Astrocyte (in vitro differentiated cells and primary cell): ENCODE measurements around the gene DNALI1.
"Not testable (repeated sequence)": the region's sequence is repeated elsewhere in the genome, so short reads cannot be mapped to it uniquely, and the experiment has no call there.

Experiments
- CTCF ChIP-seq: IDR thresholded peaks from 2 replicates; pipeline ENCODE4 v1.5.1; 2011; ENCODE audit warnings: low read depth, mild to moderate bottlenecking, inconsistent platforms, low read length, moderate library complexity; ENCODE audit not compliant: insufficient read depth
- EZH2 ChIP-seq: IDR thresholded peaks from 2 replicates; pipeline ENCODE4 v1.6.1; 2012; ENCODE audit warnings: mild to moderate bottlenecking, low read length, inconsistent platforms; ENCODE audit not compliant: insufficient read depth

DNA sequence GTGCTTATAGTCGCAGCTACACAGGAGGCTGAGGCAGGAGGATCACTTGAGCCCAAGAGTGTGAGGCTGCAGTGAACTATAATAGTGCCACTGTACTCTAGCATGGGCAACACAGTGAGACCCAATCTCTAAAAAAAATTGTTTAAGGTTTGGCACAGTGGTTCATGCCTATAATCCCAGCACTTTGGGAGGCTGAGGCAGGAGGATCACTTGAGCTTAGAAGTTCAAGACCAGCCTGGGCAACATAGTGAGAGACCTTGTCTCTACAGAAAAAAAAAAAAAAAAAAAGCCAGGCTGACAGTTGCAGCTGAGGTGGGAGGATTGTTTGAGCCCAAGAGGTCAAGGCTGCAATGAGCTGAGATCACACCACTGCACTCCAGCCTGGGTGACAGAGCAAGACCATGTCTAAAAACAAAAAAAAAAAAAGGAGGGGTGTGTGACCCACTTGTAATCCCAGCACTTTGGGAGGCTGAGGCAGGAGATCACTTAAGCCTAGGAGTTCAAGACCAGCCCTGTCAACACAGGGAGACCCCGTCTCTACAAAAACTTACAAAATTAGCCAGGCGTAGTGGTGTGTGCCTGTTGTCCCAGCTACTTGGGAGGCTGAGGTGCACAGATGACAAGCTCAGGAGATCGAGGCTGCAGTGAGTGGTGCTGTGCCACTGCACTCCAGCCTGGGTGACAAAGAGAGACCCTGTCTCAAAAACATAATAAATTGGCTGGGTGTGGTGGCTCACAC is 24.2 kb upstream of the DNALI1 start:
- TF ChIP-seq CTCF, EZH2: not testable (repeated sequence)
